Lower leg skin (tissue), 4 donors: ENCODE results near the gene CCDC88C. TPM values are rescaled to one million over a fixed set of nuclear protein-coding genes. Genes with fewer than 3 reads are reported as not detected.

Experiments used
- DNase-seq, 2 donors: peaks; one replicate each; pipeline ENCODE4 v3.0.0-alpha.2; 2019; ENCODE audit warnings: low spot score in 2 of 2
- H3K4me3 ChIP-seq: fragments of 200-600 bp; sonication (generic); 2 replicates; pipeline ENCODE4 v1.5.1; 2017; ENCODE audit warnings: mild to moderate bottlenecking, low read depth; ENCODE audit not compliant: poor library complexity, severe bottlenecking
- POLR2A ChIP-seq, 2 donors: fragments of 450-650 bp; IDR thresholded peaks; one replicate each; pipeline ENCODE4 v1.6.1; 2016 to 2017; ENCODE audit warnings: antibody characterized with exemption in 2 of 2, mild to moderate bottlenecking in 1 of 2, moderate library complexity in 1 of 2
- WGBS, 2 donors: methylation state at CpG; one replicate each; pipeline ENCODE4 v1.1.5; 2018; 5-methylcytosine and 5-hydroxymethylcytosine counted together
- intact Hi-C: fragments of 100-400 bp; cut with DNase I; formaldehyde crosslinking; loops from one replicate; pipeline ENCODE4 v1.15.0; 2023; ENCODE audit warnings: low total_unique reads
- total RNA-seq, 4 donors: library from RNA; depleted of rRNA; stranded (reverse); fragments of >200 nt; gene quantifications; one replicate each; pipeline ENCODE4 v1.1.0, GENCODE V29; 2016
- TF ChIP-seq, protein P1 (sequence below), 3 donors: fragments of 450-650 bp; IDR thresholded peaks; one replicate each; pipeline ENCODE4 v1.5.1; 2016; ENCODE audit warnings: antibody characterized with exemption in 3 of 3, mild to moderate bottlenecking in 3 of 3, moderate library complexity in 2 of 3

The CCDC88C gene
- total RNA-seq, 4 donors from 2014 or later, result 8.5 to 21.8 (median 13.4) TPM

DNA sequence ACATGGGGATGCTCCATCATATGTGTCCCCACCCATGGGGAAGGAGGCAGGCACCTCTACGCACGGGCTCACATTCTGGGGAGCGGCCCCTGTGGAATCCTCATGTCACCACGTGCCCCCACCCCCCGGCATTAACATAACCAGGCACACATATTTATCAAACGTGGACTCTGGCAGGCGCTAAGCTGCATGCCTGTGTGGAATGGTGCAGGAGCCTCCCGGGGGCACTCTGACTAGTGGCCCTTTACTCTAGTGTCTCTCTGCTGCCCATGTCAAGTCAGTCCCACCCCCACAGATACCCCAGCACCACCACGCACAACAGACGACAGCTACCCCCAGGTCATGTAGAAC, 66.1 kb downstream of the CCDC88C start:
- no peak overlapping the region for H3K4me3 ChIP-seq
- WGBS, 2 donors, result 86 to 88% methylated on average over 10 of the region's 10 CpGs
- intact Hi-C loops, result no loop called here
- TF ChIP-seq, protein P1, sequence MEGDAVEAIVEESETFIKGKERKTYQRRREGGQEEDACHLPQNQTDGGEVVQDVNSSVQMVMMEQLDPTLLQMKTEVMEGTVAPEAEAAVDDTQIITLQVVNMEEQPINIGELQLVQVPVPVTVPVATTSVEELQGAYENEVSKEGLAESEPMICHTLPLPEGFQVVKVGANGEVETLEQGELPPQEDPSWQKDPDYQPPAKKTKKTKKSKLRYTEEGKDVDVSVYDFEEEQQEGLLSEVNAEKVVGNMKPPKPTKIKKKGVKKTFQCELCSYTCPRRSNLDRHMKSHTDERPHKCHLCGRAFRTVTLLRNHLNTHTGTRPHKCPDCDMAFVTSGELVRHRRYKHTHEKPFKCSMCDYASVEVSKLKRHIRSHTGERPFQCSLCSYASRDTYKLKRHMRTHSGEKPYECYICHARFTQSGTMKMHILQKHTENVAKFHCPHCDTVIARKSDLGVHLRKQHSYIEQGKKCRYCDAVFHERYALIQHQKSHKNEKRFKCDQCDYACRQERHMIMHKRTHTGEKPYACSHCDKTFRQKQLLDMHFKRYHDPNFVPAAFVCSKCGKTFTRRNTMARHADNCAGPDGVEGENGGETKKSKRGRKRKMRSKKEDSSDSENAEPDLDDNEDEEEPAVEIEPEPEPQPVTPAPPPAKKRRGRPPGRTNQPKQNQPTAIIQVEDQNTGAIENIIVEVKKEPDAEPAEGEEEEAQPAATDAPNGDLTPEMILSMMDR (IDR thresholded peaks at IDR 0.05), result no peak
- TF ChIP-seq POLR2A (IDR thresholded peaks at IDR 0.05), result no peak
- DNase-seq, result no peak

- intact Hi-C loops, result loop anchor here (1.0 kb wide), 1 partner anchor 31 kb away; no protein-coding TSS in a partner anchor
- DNase-seq, result no peak
- no peak for TF ChIP-seq POLR2A (IDR thresholded peaks at IDR 0.05)
- TF ChIP-seq, protein P1 (IDR thresholded peaks at IDR 0.05), result no peak
- no peak overlapping the region for H3K4me3 ChIP-seq
- WGBS, 2 donors, result 78 to 79% methylated on average over 17 to 18 of the region's 18 CpGs
Observed at GRCh38 chr14:91350813-91351511, 66.7 kb downstream of the CCDC88C start.

DNA sequence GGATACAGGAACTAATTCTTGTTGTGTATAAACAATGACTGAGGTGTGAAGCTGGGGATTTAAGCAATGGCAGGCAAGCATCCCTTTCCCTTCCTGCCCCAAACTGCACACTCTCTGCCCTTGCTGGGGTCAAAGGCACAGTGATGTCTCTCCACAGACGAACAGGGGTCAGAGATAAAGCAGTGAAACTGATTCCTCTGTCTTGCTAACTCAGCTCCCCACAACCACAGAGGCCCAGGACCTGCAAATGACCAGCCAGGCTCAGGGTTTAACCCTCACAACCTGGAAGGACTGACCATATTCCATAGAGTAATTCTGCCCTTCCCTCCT, 67.2 kb downstream of the CCDC88C start:
- intact Hi-C loops, result loop anchor here (1.0 kb wide), 1 partner anchor 30 kb away; no protein-coding TSS in a partner anchor
- H3K4me3 ChIP-seq, result no peak overlapping the region
- WGBS, 2 donors, result 71 to 81% methylated on average over 1 of the region's 1 CpG
- DNase-seq, result no peak
- TF ChIP-seq, protein P1 (IDR thresholded peaks at IDR 0.05), result no peak
- no peak for TF ChIP-seq POLR2A (IDR thresholded peaks at IDR 0.05)

- TF ChIP-seq POLR2A (IDR thresholded peaks at IDR 0.05), result no peak
- TF ChIP-seq, protein P1 (IDR thresholded peaks at IDR 0.05), result no peak
- WGBS, 2 donors, result 86 to 89% methylated on average over 10 of the region's 10 CpGs
- DNase-seq, result no peak
- intact Hi-C loops, result loop anchor here (1.0 kb wide), 1 partner anchor 29 kb away; no protein-coding TSS in a partner anchor
- H3K4me3 ChIP-seq, result no peak overlapping the region
Observed at GRCh38 chr14:91349481-91350074, 68.0 kb downstream of the CCDC88C start.

GRCh38 chr14:91348845-91349465, 68.7 kb downstream of the CCDC88C start:
- intact Hi-C loops, result no loop called here
- DNase-seq, result no peak
- no peak overlapping the region for H3K4me3 ChIP-seq
- WGBS, 2 donors, result 54 to 67% methylated on average over 9 of the region's 9 CpGs
- TF ChIP-seq, protein P1 (IDR thresholded peaks at IDR 0.05), result no peak
- TF ChIP-seq POLR2A (IDR thresholded peaks at IDR 0.05), result no peak
